NB4 (cell line): ENCODE data around the gene CHST15.

ENCODE experiments used
- DNase-seq: peaks from one replicate; pipeline ENCODE4 v3.0.0; 2010; ENCODE audit warnings: low read depth
- H3K4me3 ChIP-seq: one replicate; pipeline ENCODE4 v1.5.1; 2011; ENCODE audit warnings: mild to moderate bottlenecking, low read depth, low read length, moderate library complexity
- MYC ChIP-seq: IDR thresholded peaks from 2 replicates; pipeline ENCODE4 v1.6.1; 2011; ENCODE audit warnings: low read depth, low read length
- POLR2A ChIP-seq: IDR thresholded peaks from 2 replicates; pipeline ENCODE4 v1.6.1; 2011; ENCODE audit warnings: mild to moderate bottlenecking; ENCODE audit not compliant: insufficient read length; ENCODE audit errors: extremely low read depth
- TF ChIP-seq, protein P1 (sequence below): IDR thresholded peaks from 2 replicates; pipeline ENCODE4 v1.6.1; 2011; ENCODE audit warnings: low read depth, low read length
- TF ChIP-seq, protein P2 (sequence below): IDR thresholded peaks from one replicate; pipeline ENCODE4 v1.5.1; 2012; ENCODE audit warnings: low read depth, low read length

Gene CHST15

DNA sequence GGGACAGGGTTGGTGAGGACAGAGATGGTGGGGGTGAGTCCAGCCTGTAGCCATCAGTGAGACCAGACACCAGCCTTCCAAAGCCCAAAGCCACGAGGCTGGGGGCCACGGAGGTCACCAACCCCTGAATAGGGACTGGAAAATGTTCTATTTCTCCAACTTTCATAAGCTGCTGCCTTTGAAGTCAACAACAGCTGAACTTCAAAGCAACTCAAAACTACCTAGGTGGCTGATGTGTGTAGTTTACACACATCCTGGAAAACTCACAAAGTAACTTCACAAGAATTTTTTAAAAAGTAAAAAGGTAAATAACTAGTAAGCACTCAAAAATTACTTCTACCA lies 88.8 kb downstream of the CHST15 start:
- TF ChIP-seq POLR2A = no peak
- TF ChIP-seq, protein P1, sequence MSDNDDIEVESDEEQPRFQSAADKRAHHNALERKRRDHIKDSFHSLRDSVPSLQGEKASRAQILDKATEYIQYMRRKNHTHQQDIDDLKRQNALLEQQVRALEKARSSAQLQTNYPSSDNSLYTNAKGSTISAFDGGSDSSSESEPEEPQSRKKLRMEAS = no peak
- TF ChIP-seq MYC = no peak
- TF ChIP-seq, protein P2, sequence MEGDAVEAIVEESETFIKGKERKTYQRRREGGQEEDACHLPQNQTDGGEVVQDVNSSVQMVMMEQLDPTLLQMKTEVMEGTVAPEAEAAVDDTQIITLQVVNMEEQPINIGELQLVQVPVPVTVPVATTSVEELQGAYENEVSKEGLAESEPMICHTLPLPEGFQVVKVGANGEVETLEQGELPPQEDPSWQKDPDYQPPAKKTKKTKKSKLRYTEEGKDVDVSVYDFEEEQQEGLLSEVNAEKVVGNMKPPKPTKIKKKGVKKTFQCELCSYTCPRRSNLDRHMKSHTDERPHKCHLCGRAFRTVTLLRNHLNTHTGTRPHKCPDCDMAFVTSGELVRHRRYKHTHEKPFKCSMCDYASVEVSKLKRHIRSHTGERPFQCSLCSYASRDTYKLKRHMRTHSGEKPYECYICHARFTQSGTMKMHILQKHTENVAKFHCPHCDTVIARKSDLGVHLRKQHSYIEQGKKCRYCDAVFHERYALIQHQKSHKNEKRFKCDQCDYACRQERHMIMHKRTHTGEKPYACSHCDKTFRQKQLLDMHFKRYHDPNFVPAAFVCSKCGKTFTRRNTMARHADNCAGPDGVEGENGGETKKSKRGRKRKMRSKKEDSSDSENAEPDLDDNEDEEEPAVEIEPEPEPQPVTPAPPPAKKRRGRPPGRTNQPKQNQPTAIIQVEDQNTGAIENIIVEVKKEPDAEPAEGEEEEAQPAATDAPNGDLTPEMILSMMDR = no peak
- H3K4me3 ChIP-seq = no peak overlapping the region
- no peak for DNase-seq

DNA sequence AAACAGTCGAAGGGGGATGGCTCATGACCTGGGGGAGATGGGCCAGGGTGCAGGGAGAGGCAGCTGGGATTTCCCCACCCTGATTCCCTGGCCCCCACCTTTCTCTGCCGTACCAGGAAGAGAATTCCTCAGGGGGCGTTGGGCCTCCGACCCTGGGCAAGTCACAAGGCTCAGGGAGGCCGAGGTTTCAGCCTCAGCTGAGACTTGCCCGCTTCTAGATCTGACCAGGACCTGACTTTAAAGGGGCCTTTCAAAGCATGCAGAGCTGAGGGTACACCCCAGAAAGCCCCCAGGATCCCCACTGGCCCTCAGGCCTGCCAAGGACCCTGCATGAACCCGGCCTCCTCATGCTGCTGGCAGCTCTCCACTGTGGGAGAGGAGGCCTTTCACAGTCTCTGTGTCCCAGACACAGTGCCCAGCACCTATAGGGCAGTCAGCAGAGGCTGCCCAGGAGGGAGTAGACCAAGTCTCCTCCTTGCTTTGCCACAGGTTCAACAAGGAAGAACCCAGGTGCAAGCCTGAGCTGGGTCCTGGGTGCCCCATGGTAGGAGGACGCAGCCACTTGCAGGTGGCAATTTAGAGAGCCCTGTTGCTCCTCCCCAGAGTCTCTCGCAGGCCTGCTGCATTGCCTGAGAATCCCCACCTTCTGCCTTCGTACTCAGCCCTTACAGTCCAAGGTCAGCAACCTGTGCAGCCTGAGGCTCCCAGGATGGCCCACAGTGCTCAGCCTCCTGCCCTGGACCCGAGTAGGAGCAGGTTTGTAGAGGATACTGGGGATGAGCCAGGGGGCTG lies 89.3 kb downstream of the CHST15 start:
- TF ChIP-seq POLR2A = no peak
- no peak for TF ChIP-seq MYC
- TF ChIP-seq, protein P1 = no peak
- TF ChIP-seq, protein P2 = no peak
- DNase-seq = no peak
- no peak overlapping the region for H3K4me3 ChIP-seq

DNA sequence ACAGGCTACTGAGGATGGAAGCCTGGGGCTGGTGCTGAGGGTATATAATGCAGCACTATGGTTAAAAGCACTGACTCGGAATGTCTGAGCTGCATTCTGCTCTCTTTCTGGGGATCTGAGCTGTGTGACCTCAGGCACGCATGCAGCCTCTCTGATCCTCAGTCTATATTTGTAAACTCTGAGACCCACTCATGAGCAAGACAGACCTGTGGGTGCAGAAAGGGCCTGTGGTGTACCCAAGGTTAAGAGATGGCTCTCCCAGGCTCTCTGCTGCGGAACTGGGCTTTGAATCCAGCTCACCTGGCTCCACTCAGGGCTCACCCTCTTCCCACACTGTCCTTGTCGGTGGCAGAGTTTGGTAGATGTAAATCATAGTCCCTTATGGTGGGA lies 89.9 kb downstream of the CHST15 start:
- no peak for DNase-seq
- TF ChIP-seq POLR2A = no peak
- TF ChIP-seq MYC = no peak
- no peak overlapping the region for H3K4me3 ChIP-seq

DNA sequence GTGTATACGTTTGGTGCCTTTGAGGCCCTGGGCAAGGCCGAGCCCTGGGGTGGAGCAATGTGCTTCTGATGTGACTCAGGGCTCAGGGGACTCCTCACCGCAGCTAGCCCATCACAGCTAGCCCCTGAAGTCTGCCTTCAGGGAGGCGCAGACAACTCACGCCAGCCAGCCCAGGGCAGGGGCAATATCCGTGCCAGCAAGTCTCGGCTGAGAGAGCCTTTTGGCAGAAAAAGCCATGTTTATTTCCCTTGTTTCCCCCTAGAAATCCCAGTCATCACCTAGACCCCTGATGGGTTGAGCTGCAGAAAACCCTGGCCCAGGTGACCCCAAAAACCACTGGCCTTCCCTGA lies 90.4 kb downstream of the CHST15 start:
- no peak overlapping the region for H3K4me3 ChIP-seq
- DNase-seq = no peak
- TF ChIP-seq POLR2A = no peak
- TF ChIP-seq, protein P1 = no peak
- TF ChIP-seq, protein P2 = no peak
- TF ChIP-seq MYC = no peak

DNA sequence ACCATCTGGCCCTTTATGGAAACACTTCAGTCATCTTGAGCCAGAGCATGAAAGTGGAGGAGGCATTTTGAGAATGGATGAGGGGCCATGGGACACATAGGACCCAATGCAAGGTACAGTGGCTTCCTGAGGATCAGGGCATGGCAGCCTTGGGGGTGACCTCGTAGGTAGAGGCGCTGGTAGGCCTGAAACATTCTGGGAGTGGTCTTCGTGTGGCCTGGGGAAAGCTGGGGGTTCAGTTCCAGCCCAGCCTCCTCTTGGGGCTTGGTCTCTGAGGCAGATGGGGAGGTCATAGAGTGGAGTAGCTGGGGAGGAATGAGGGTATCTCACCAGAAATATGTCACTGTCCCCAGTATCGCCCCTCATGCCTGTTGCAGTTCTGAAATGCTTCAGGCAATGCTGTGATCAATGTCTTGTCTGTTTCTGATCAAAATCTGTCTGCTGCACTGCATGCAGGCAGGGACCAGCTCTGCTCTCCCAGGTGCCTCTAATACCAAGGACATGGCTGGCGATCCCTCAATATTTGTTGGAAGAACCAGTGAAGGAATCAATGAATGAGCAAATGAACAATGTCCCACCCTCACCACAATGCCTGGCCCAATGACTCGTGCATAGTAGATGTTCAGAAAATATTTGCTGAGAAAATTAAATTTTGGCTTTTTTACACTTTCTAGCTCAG lies 90.9 kb downstream of the CHST15 start:
- no peak for DNase-seq
- TF ChIP-seq MYC = no peak
- no peak for TF ChIP-seq POLR2A
- TF ChIP-seq, protein P2 = no peak
- TF ChIP-seq, protein P1 = no peak
- no peak overlapping the region for H3K4me3 ChIP-seq

DNA sequence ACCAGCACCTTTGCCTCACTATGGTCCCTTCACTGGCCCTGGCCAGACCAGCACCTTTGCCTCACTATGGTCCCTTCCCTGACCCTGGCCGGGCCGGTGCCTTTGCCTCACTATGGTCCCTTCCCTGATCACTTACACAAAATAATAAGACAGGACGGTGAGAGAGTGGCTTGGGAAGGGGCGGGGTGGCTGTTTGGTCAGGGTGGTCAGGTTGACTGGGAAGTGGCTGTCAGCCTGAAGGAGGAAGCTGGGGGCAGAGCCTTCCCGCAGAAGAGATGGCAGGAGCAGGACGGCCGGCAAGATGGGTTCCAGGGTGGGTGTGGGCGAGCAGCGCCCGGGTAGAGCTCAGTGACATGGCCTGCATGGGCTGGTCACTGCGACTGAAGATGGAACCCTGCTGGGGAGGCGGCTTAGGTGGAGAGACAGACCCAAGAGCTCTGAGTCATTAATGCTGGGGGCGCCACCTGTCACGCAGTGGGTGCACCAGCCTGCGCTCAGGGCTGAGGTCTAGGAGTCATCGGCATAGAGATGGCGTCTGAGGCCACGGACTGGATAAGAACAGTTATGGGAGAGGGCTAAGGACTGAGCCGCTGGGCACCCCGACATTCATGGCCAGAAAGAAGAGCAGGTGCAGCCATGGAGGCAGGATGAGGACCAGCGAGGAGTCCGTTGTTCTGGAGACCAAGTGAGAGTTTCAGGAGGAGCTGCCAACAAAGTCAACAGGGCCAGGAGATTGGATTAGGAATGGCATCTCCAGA lies 91.8 kb downstream of the CHST15 start:
- TF ChIP-seq, protein P2 = no peak
- TF ChIP-seq MYC (no peak), POLR2A (no peak)
- TF ChIP-seq, protein P1 = no peak
- no peak overlapping the region for H3K4me3 ChIP-seq
- no peak for DNase-seq
